HepG2 (cell line): Measurements from ENCODE around the gene TMEM176A. TPM values are rescaled to one million over a fixed set of nuclear protein-coding genes. Genes with fewer than 3 reads are reported as not detected.

ENCODE experiments used
- ATAC-seq: fragments of 200-7000 bp; cut with Tn5 transposase; 3 replicates; pipeline ENCODE4 v1.9.1; 2020; ENCODE audit warnings: mild to moderate bottlenecking, moderate library complexity
- BruUV-seq: library from RNA; stranded (reverse); fragments of 400-500 nt; replicated peaks from 2 replicates; lab custom pipeline; 2021; lab: Mats Ljungman, UMichigan
- CTCF ChIA-PET: fragments of 300-600 bp; formaldehyde crosslinking; extraction: SDS; loops from one replicate; lab custom pipeline; 2021; ENCODE audit warnings: low total read pairs, inconsistent platforms, low intra/inter-chr PET ratio; lab: Yijun Ruan, JAX
- POLR2A ChIA-PET: fragments of 350-600 bp; sonication (Branson Sonifier 250); formaldehyde crosslinking; loops from one replicate; lab custom pipeline; 2020; ENCODE audit warnings: antibody characterized with exemption, inconsistent platforms; lab: Yijun Ruan, JAX
- DNase-seq: peaks from one replicate; pipeline ENCODE4 v3.0.0-alpha.2; 2015; ENCODE audit warnings: low spot score
- FAIRE-seq: peaks from 3 replicates; lab custom pipeline; 2011; peaks lifted over from hg19 to GRCh38; lab: Jason Lieb, UNC
- H2AFZ ChIP-seq: one replicate; pipeline ENCODE4 v1.6.1; 2011; ENCODE audit warnings: low read length, inconsistent platforms
- H3K27ac ChIP-seq: fragments of 300-600 bp; 3 replicates; pipeline ENCODE4 v1.8.0; 2011; ENCODE audit warnings: mixed run types, mild to moderate bottlenecking, mixed read lengths, low read length, inconsistent platforms; ENCODE audit not compliant: insufficient read depth; ENCODE audit errors: extremely low read length
- H3K27me3 ChIP-seq, 2 experiments: fragments of 200-600 bp in 1 of 2; 2 replicates in 1 of 2; 3 replicates in 1 of 2; pipeline versions ENCODE4 v1.6.0 to v1.8.0; 2011; ENCODE audit warnings: low read length in 2 of 2, mild to moderate bottlenecking in 2 of 2, moderate library complexity in 2 of 2, inconsistent platforms in 1 of 2; ENCODE audit not compliant: insufficient read depth in 2 of 2, control insufficient read depth in 1 of 2
- H3K36me3 ChIP-seq, 2 experiments: fragments of 200-600 bp in 1 of 2; replicated peaks in 1 of 2; 2 replicates in 1 of 2; 3 replicates in 1 of 2; pipeline versions ENCODE4 v1.5.1 to v1.8.0; 2011; ENCODE audit warnings: low read length in 2 of 2, inconsistent platforms in 1 of 2; ENCODE audit not compliant: insufficient read depth in 2 of 2, control insufficient read depth in 1 of 2
- H3K4me1 ChIP-seq: 2 replicates; pipeline ENCODE4 v1.5.1; 2012; ENCODE audit warnings: low read length, inconsistent platforms; ENCODE audit not compliant: insufficient read depth
- H3K4me2 ChIP-seq: 2 replicates; pipeline ENCODE4 v1.6.0; 2011; ENCODE audit warnings: low read depth, low read length, inconsistent platforms
- H3K4me3 ChIP-seq, 3 experiments: fragments of 200-600 bp in 1 of 3; sonication (generic), shearing (Covaris generic) in 1 of 3; replicated peaks in 1 of 3; 2 replicates each; pipeline ENCODE4 v1.5.1; 2011 to 2016; ENCODE audit warnings: low read length in 3 of 3, inconsistent platforms in 2 of 3, low read depth in 2 of 3, mild to moderate bottlenecking in 2 of 3, control low read depth in 1 of 3, mixed read lengths in 1 of 3; ENCODE audit not compliant: insufficient read depth in 1 of 3
- H3K79me2 ChIP-seq: one replicate; pipeline ENCODE4 v1.6.1; 2011; ENCODE audit warnings: low read length, inconsistent platforms; ENCODE audit not compliant: insufficient read depth
- H3K9ac ChIP-seq: 2 replicates; pipeline ENCODE4 v1.6.0; 2011; ENCODE audit warnings: mild to moderate bottlenecking, low read depth, low read length, inconsistent platforms; ENCODE audit not compliant: insufficient read depth
- H3K9me3 ChIP-seq: 2 replicates; pipeline ENCODE4 v1.5.1; 2012; ENCODE audit warnings: mild to moderate bottlenecking, low read length
- H4K20me1 ChIP-seq: 2 replicates; pipeline ENCODE4 v1.6.0; 2011; ENCODE audit warnings: inconsistent platforms, mild to moderate bottlenecking, low read length, moderate library complexity; ENCODE audit not compliant: insufficient read depth
- ETV5 ChIP-seq: IDR thresholded peaks from 2 replicates; pipeline ENCODE4 v1.6.1; 2018; ENCODE audit warnings: missing biosample characterization, missing genetic modification reagents, inconsistent platforms, borderline replicate concordance
- HOXD1 ChIP-seq: sonication (generic); formaldehyde crosslinking; IDR thresholded peaks from 2 replicates; pipeline ENCODE4 v1.5.0; 2020; ENCODE audit warnings: missing genetic modification reagents
- KLF12 ChIP-seq: sonication (generic); formaldehyde crosslinking; IDR thresholded peaks from 2 replicates; pipeline ENCODE4 v1.4.0; 2020; ENCODE audit warnings: missing genetic modification reagents, borderline replicate concordance
- LCORL ChIP-seq, 2 experiments: fragments of 450-650 bp in 1 of 2; sonication (generic) in 1 of 2; formaldehyde crosslinking in 1 of 2; IDR thresholded peaks; 2 replicates each; pipeline versions ENCODE4 v1.5.0 to v1.6.1; 2017 to 2020; ENCODE audit warnings: antibody characterized with exemption in 1 of 2, missing genetic modification reagents in 1 of 2
- NFATC3 ChIP-seq: sonication (generic); formaldehyde crosslinking; IDR thresholded peaks from 2 replicates; pipeline ENCODE4 v1.5.1; 2020; ENCODE audit warnings: mild to moderate bottlenecking, missing genetic modification reagents
- RARG ChIP-seq: sonication (generic); formaldehyde crosslinking; IDR thresholded peaks from 2 replicates; pipeline ENCODE4 v1.4.0; 2020; ENCODE audit warnings: low read depth, mild to moderate bottlenecking, missing genetic modification reagents
- RERE ChIP-seq: IDR thresholded peaks from 2 replicates; pipeline ENCODE4 v1.6.1; 2016; ENCODE audit warnings: low read depth, missing genetic modification reagents, missing compliant biosample characterization
- SOX13 ChIP-seq, 3 experiments: fragments of 450-650 bp in 1 of 3; sonication (generic) in 1 of 3; formaldehyde crosslinking in 1 of 3; IDR thresholded peaks in 2 of 3; conservative IDR thresholded peaks in 1 of 3; 2 replicates each; pipeline versions ENCODE4 v1.5.0 to v1.6.1; 2016 to 2020; ENCODE audit warnings: antibody characterized with exemption in 1 of 3, mild to moderate bottlenecking in 1 of 3, missing compliant biosample characterization in 1 of 3, missing genetic modification reagents in 1 of 3, moderate library complexity in 1 of 3
- TCF7L2 ChIP-seq: IDR thresholded peaks from 2 replicates; pipeline ENCODE4 v1.6.1; 2011; ENCODE audit warnings: mild to moderate bottlenecking, low read depth, low read length, moderate library complexity
- THAP11 ChIP-seq: IDR thresholded peaks from 2 replicates; pipeline ENCODE4 v1.6.1; 2016; ENCODE audit warnings: missing biosample characterization, missing genetic modification reagents
- ZBTB42 ChIP-seq: sonication (generic); formaldehyde crosslinking; IDR thresholded peaks from 2 replicates; pipeline ENCODE4 v1.5.0; 2020; ENCODE audit warnings: mild to moderate bottlenecking, missing genetic modification reagents
- ZNF251 ChIP-seq: sonication (generic); formaldehyde crosslinking; IDR thresholded peaks from 2 replicates; pipeline ENCODE4 v1.9.0; 2021; ENCODE audit warnings: mild to moderate bottlenecking, missing genetic modification reagents
- ZNF275 ChIP-seq: sonication (generic); formaldehyde crosslinking; IDR thresholded peaks from 2 replicates; pipeline ENCODE4 v1.8.0; 2022; ENCODE audit warnings: missing genetic modification reagents, mild to moderate bottlenecking, inconsistent platforms, borderline replicate concordance
- ZNF597 ChIP-seq: sonication (generic); formaldehyde crosslinking; IDR thresholded peaks from 2 replicates; pipeline ENCODE4 v1.5.0; 2020; ENCODE audit warnings: missing genetic modification reagents
- ZNF616 ChIP-seq: sonication (generic); formaldehyde crosslinking; IDR thresholded peaks from 2 replicates; pipeline ENCODE4 v1.5.0; 2020; ENCODE audit warnings: low read depth, mild to moderate bottlenecking, missing genetic modification reagents
- ZNF780A ChIP-seq: sonication (generic); formaldehyde crosslinking; IDR thresholded peaks from 2 replicates; pipeline ENCODE4 v1.8.0; 2022; ENCODE audit warnings: mild to moderate bottlenecking, missing genetic modification reagents, moderate library complexity
- WGBS: methylation state at CpG from one replicate; pipeline ENCODE4 v1.1.6; 2017; ENCODE audit warnings: low lambda C conversion rate; 5-methylcytosine and 5-hydroxymethylcytosine counted together
- in situ Hi-C: cut with HindIII; loops from 2 replicates; pipeline ENCODE4 v1.10.0; 2017; ENCODE audit warnings: low pct_unique_long_range_greater_than_20kb; ENCODE audit not compliant: extremely low pct_ligation_motif_present
- intact Hi-C: fragments of 100-400 bp; cut with micrococcal nuclease; formaldehyde crosslinking; loops from one replicate; pipeline ENCODE4 v1.10.0; 2022; ENCODE audit not compliant: unreplicated experiment
- polyA plus RNA-seq, 8 experiments: library from polyadenylated mRNA; depleted of rRNA in 3 of 8; stranded (reverse) in 7 of 8; unstranded in 1 of 8; fragments of >200 nt; fragmentation: Illumina TruSeq in 4 of 8; extraction: Trizol in 4 of 8; gene quantifications; 2 replicates each; pipeline versions ENCODE4 v1.2.1 to v1.2.3, GENCODE V29; 2011 to 2016; ENCODE audit warnings: low read depth in 4 of 8, missing spikeins in 1 of 8, mixed read lengths in 1 of 8; ENCODE audit not compliant: insufficient read depth in 1 of 8
- total RNA-seq, 5 experiments: library from RNA; depleted of rRNA; stranded (reverse); fragments of >200 nt; fragmentation: Illumina TruSeq; extraction: Trizol; gene quantifications; 2 replicates each; pipeline ENCODE4 v1.2.3, GENCODE V29; 2016; ENCODE audit warnings: low read depth in 1 of 5
- TF ChIP-seq, protein P1 (sequence below): sonication (generic); formaldehyde crosslinking; IDR thresholded peaks from 2 replicates; pipeline ENCODE4 v1.5.0; 2020; ENCODE audit warnings: missing genetic modification reagents

Gene TMEM176A
- total and polyA plus RNA-seq, 2 of the 13 experiments (the other 11 are each of a cell fraction or from before 2014, with no cell fraction given) = not detected

DNA sequence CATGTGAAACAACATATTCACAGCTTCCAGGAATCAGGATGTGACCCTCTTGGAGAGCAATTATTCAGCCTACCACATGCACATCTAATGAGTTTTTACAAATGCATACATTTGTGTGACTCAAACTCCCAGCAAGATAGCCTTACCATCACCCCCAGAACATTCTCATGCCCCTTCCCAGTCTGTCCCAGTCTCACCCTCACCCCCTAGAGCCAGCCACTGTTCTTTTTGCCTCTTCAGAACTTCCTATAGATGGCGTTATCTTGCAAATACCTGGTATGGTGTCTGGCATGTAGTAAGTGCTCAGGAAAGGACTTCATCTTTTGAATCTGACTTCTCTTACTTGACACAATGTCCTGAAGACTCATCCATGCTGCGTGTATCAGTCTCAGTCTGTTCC, 27.8 kb downstream of the TMEM176A start:
- CTCF ChIA-PET = no interaction called here
- Histone ChIP-seq H3K9ac (no peak overlapping the region), H3K27ac (no peak overlapping the region), H3K9me3 (no peaks in the 10 kb centered on the region), H4K20me1 (no peaks in the 10 kb centered on the region), H3K4me2 (no peak overlapping the region), H3K36me3 (no peaks in the 10 kb centered on the region), H3K4me3 (no peak overlapping the region), H3K27me3 (peaks cover 0 to 9% of the 10 kb centered on the region in 2 experiments; a peak in 1 of 5 replicates), H3K4me1 (peaks cover 7% of the 10 kb centered on the region; the same call in 1 of the 2 replicates), H3K79me2 (no peaks in the 10 kb centered on the region), H2AFZ (no peak overlapping the region)
- in situ Hi-C loops = no loop called here
- intact Hi-C loops = no loop called here
- no peak for DNase-seq
- WGBS = 0% methylated on average over 2 of the region's 2 CpGs
- BruUV-seq = no TSS peak
- POLR2A ChIA-PET = no interaction called here
- ATAC-seq = no peak
- no peak for FAIRE-seq
- TF ChIP-seq RERE (CRISPR knock-in tag) (no peak), LCORL (IDR thresholded peaks at IDR 0.05) (no peak), LCORL (CRISPR knock-in tag; IDR thresholded peaks at IDR 0.05) (no peak), HOXD1 (CRISPR knock-in tag) (no peak), SOX13 (IDR thresholded peaks at IDR 0.05) (no peak), SOX13 (CRISPR knock-in tag; conservative IDR thresholded peaks at IDR 0.05 in 1 of 2, IDR thresholded peaks at IDR 0.05 in 1 of 2) (no peak), NFATC3 (no peak), KLF12 (CRISPR knock-in tag) (no peak), ZNF275 (no peak), ZNF251 (no peak), ZNF616 (CRISPR knock-in tag) (no peak), ZNF780A (CRISPR knock-in tag) (no peak), THAP11 (CRISPR knock-in tag) (no peak), ETV5 (CRISPR knock-in tag) (no peak), ZNF597 (CRISPR knock-in tag) (no peak), RARG (CRISPR knock-in tag) (no peak), ZBTB42 (CRISPR knock-in tag) (no peak), TCF7L2 (no peak)
- TF ChIP-seq, protein P1, sequence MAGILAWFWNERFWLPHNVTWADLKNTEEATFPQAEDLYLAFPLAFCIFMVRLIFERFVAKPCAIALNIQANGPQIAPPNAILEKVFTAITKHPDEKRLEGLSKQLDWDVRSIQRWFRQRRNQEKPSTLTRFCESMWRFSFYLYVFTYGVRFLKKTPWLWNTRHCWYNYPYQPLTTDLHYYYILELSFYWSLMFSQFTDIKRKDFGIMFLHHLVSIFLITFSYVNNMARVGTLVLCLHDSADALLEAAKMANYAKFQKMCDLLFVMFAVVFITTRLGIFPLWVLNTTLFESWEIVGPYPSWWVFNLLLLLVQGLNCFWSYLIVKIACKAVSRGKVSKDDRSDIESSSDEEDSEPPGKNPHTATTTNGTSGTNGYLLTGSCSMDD (CRISPR knock-in tag) = no peak
